ENCODE results near the gene C19orf81.

DNA sequence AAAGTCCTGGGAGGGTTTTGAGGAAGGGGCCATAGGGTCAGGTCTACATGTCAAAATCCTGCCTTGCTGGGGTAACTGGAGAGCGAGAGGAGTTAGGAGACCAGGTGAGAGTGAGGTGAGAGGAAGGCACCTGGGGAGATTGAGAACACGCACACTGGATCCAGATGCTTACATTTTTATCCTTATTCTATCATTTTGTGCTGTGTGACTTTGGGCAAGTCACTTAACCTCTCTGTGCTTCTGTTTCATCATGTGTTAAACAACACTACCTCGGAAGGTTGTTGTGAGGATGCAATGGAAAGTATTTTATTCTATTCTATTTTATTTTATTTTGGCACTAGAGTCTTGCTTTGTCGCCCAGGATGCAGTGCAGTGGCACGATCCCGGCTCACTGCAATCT is 3.5 kb downstream of the C19orf81 start:
- no peak for TF ChIP-seq CTCF (IDR thresholded peaks at IDR 0.05)
- no peak for TF ChIP-seq POLR2A (IDR thresholded peaks at IDR 0.05)
